ENCODE data around the gene TMEM223.
A peak's percentile ranks its signal among the peaks of the same experiment; 100 is the strongest.
"Not testable (repeated sequence)": the region's sequence is repeated elsewhere in the genome, so short reads cannot be mapped to it uniquely, and the experiment has no call there.

TMEM223 gene, protein sequence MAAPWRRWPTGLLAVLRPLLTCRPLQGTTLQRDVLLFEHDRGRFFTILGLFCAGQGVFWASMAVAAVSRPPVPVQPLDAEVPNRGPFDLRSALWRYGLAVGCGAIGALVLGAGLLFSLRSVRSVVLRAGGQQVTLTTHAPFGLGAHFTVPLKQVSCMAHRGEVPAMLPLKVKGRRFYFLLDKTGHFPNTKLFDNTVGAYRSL

DNA sequence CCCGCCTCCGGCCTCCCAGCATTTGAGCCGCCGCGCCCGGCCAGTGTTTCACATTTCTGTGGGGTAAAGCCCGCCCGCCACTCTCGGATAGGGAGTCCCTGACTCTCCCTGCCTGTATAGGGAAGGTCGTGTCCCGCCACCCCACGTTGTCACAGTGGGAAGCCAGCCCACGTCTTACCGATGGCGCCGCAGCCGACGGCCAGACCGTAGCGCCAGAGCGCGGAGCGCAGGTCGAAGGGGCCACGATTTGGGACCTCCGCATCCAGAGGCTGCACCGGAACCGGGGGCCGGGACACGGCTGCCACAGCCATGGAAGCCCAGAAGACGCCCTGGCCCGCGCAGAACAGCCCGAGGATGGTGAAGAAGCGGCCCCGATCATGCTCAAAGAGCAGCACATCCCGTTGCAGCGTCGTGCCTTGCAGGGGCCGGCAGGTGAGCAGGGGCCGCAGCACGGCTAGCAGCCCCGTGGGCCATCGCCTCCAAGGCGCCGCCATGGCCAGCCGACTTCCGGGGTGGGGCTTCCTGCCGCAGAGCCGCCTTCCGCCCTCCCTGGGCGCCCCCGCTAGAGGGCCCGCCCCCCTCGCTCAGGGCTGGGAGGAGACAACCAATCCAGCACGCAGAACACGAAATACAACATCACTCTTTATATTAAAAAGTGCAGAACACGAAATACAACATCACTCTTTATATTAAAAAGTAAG lies at the start of gene TMEM223:
Gene TMEM223, minus strand, starts transcription at position 506 of the 701 bp plus-strand sequence. Its CDS starts 12 bp downstream, at position 494.
- peak; percentile 85 for DNase-seq (ENCODE audit: low spot score)

DNA sequence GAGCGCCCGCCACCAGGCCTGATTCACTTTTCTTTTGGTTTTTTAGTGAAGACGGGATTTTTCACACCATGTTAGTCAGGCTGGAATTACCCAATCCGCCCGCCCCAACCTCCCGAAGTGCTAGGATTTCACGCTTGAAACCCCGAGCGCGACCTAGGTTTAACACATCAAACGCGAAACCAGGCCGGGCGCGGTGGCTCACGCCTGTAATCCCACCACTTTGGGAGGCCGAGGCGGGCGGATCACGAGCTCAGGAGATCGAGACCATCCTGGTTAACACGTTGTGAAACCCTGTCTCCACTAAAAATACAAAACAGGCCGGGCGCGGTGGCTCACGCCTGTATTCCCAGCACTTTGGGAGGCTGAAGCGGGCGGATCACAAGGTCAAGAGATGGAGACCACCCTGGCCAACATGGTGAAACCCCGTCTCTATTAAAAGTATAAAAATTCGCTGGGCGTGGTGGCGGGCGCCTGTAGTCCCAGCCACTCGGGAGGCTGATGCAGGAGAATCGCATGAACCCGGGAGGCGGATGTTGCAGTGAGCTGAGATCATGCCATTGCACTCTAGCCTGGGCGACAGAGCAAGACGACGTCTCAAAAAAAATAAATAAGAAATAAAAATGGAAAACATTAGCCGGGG lies 49.0 kb upstream of the TMEM223 start:
- peak; percentile 92 for DNase-seq (ENCODE audit: low spot score)

DNA sequence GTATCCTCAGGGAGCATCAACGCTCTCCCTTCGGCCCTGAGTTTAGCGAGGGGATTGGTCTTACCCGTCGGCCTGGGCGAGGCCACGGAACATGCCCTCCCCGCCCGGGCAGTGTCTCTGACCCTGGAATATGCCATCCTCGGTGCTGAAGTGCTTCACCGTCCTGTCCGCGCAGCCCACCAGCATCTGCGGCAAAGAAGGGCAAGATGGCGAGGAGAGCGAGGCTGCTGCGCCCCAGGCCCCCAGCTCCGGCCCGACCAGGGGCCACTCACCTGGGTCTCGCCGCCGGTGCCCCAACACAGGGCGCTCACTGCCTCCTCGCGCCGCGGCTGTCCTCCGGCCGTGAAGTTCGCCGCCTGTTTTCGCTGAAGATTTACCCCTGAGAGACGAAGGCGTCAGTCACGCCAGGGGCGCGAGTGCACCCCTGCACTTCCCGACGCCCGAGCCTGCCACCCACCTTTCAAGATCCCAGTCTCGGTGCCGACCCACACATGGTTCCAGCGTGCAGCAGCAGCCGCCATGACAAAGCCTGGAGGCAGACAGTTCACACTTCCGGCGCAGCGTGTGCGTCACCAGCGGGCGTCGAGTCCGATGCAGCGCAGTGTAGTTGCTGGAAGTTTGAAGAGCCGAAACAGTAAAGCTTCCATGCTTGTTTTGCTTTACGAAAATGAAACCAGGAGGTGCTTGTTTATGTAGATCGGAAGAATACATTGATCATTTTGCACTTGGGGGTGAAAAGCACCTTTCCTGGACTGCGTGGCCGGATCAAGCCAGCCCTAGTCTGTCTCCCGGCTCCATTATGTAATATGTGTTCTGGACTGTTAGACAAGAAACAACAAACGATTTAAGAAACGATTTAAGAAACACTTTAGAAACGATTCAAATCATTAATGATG lies 47.5 kb upstream of the TMEM223 start, which contains the start of gene WDR74:
Gene WDR74, minus strand, starts transcription at position 541 of the 896 bp plus-strand sequence. Its CDS starts 20 bp downstream, at position 521.
- DNase-seq (ENCODE audit: low spot score), result peak; percentile 91

DNA sequence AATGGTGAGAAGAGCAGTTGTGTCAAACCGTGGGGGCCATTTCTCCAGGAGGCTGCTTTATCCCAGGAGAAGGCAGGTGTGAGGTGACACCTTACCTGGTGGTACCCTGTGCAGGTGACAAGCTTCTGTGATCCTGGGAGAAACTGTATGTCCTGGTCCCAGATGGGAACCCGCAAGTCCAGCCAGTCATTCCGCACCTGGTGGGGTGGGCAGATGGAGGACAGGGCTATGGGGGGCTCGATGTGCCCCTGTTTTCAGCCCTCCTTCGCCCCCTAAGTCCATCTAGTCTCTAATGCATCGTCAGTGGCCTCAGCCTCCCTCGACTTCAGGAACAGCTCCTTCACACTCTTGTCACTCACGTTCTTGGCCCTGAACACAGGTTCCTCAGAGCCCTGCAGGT lies 43.5 kb upstream of the TMEM223 start:
- DNase-seq (ENCODE audit: low spot score), result no peak

GRCh38 chr11:62832336-62833234 lies 40.8 kb upstream of the TMEM223 start, which contains the start of gene TEX54:
Gene TEX54 (minus strand): TSS chr11:62832841.
- no peak for DNase-seq (ENCODE audit: low spot score)

DNA sequence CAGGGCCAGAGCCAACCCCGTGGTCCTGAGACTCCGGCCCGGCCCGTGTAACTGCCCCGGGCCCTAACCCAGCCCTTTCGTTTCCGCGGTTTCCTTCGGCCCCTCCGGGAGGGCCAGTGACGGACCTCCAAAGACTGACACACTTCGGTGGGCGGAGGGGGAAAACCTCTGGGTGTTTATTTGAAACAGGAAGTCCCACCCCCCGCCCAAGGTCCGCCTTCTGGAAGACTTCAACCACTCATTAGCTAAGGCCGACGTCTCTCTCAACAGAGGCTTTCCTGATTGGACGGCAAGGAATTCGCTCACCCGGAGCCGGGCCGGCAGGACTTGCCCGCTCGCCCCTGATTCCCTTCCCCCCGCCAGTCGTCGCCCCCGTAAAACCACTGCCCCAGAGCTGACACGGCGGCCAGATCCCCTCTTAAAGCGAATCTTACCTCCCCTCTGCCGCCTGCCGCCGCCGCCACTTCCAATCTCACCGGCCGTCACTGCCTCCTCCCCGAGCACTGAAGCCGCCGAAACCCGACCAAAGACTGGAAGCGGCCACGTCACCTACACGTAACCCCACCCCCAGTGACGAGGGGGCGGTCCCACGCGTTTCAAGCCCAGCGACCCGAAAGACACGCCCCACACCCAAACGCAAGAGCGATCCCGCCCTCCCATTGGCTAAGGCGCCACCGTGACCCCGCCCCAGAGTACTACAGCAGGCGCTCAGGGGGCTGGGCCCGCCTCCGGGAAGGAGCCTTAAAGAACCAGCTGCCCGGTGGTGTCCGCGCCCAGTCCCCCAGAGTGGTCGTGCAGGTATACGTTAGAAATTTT lies 39.9 kb upstream of the TMEM223 start, which contains the start of gene STX5:
Gene STX5, minus strand, starts transcription at position 532 of the 816 bp plus-strand sequence. CDS start 808 bp downstream, outside the sequence.
- peak; percentile 98 for DNase-seq (ENCODE audit: low spot score)

DNA sequence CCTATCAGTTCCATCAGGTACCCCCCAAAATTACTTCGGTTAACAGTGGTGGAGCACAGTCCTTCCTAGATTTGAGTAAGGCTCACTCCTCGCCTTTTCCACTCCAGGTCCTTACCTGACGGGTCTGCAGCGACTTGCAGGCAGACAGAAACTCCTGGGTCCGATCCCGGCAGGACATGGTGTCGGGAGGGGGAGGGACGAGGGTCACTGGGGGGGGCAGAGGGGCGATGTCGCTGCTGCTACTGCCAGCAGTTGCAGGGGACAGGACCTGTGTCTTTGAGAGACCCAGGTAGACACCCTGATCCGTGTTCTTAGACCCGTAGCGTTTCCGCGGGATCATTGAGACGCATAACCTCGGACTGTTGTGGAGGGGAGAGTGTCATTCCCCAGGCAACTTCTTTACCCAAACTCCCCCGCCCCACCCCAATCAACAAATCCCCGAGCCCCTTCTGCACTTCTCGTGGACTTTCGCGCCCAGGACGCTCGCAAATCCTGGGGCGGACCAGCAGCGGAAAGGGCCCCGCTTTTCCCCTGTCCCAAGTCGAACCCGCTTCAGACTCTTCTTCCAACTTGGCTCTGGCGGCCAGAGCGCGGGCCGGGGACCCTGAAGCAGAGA lies 39.2 kb upstream of the TMEM223 start:
- DNase-seq (ENCODE audit: low spot score), result no peak

DNA sequence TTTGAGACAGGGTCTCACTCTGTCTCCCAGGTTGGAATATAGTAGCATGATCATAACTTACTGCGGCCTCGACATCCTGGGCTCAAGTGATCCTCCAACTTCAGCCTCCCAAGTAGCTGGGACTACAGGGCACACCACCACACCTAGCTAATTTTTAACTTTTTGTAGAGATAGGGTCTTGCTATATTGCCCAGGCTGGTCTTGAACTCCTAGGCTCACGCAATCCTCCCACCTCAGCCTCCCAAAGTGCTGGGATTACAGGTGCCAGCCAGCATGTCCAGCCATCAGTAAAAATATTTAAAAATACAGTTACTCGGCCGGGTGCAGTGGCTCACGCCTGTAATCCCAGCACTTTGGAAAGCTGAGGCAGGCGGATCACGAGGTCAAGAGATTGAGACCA lies 36.3 kb upstream of the TMEM223 start:
- not testable (repeated sequence) for DNase-seq (ENCODE audit: low spot score)

DNA sequence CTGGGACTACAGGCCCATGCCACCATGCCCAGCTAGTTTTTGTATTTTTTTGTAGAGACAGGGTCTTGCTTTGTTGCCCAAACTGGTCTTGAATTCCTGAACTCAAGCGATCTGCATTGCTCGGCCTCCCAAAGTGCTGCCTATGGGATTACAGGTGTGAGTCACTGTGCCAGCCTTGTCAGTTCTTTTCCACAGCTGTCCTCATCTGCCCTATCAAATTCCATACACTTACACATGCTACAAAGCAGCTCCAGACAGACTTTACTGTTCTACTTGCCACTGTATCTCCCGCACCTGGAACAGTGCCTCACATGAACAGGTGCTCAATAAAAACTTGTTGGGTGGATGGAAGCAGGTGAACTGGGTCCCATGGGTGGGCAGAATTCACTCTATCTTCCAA lies 31.9 kb upstream of the TMEM223 start:
- no peak for DNase-seq (ENCODE audit: low spot score)

DNA sequence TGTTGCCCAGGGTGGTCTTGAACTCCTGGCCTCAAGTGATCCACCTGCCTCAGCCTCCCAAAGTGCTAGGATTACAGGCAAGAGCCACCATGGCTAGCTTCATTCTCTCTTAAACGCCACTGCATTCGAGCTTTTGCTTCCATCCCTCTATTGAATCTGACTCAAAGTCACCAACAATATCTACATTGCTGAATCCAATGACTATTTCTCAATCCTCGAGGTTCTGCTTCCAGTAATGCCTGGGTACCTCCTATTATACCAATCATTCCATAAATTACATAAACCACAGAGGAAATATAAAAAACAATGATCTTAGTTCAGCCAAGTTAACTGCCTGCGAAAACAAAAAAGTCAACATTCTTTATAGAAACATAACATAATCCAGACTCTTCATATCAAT lies 25.3 kb upstream of the TMEM223 start:
- no peak for DNase-seq (ENCODE audit: low spot score)

- DNase-seq (ENCODE audit: low spot score), result no peak
Observed at GRCh38 chr11:62816557-62816956, 24.8 kb upstream of the TMEM223 start.

- DNase-seq (ENCODE audit: low spot score), result no peak
Observed at GRCh38 chr11:62811659-62812058, 19.9 kb upstream of the TMEM223 start.

- DNase-seq (ENCODE audit: low spot score), result no peak
Observed at GRCh38 chr11:62810748-62811147, 18.9 kb upstream of the TMEM223 start.

DNA sequence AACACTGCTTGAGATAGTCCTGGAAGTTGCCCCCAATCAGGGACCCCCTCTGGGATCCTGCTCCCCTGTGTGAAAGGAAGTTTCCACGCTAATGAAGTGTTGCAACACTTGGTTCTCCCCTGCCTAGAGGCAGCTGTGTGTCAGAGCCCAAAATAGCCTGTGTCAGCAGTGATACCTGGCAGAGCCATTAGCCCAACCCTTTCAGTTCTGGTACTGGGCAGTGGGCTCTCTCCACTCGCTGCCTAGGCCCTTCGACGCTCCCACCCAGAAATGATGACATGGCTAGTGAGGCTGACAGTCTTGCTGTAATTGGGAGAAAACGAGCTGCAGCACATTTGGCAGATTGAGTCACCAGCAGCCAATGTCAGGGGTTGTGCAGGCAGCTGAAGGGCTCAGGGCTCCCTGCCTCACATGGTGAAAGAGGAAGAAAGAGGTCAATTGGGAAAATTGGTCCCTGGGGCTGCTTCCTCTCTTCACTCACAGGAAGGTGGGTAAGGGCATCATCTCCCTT lies 14.9 kb upstream of the TMEM223 start:
- DNase-seq (ENCODE audit: low spot score), result no peak

DNA sequence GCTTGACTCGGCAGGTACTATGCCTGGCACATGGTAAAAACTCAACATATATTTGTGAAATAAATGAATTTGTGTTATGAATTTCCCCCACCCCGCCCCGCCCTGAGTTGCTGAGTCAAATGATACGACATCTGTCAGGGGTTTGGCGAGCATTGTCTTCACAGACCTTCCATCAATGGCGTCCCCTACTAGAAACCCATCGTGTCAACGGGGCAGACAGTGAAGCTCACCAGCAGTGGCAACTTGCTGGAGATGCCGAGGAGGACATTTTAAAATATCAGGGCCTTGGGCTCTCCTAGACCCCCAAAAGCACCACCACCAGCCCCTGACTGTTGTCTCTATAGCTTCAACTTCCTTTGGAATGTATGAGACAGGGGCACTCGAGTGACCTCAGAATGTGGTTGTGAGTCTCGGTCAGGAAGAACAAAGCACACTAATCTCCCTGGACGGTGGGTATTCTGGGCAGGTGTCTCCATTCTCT lies 14.2 kb upstream of the TMEM223 start:
- peak; percentile 44 for DNase-seq (ENCODE audit: low spot score)

- peak; percentile 96 for DNase-seq (ENCODE audit: low spot score)
Observed at GRCh38 chr11:62805076-62805892, 13.5 kb upstream of the TMEM223 start, which contains the start of gene NXF1. Gene NXF1 (minus strand): TSS chr11:62805440. CDS start chr11:62805356, 84 bp downstream.

DNA sequence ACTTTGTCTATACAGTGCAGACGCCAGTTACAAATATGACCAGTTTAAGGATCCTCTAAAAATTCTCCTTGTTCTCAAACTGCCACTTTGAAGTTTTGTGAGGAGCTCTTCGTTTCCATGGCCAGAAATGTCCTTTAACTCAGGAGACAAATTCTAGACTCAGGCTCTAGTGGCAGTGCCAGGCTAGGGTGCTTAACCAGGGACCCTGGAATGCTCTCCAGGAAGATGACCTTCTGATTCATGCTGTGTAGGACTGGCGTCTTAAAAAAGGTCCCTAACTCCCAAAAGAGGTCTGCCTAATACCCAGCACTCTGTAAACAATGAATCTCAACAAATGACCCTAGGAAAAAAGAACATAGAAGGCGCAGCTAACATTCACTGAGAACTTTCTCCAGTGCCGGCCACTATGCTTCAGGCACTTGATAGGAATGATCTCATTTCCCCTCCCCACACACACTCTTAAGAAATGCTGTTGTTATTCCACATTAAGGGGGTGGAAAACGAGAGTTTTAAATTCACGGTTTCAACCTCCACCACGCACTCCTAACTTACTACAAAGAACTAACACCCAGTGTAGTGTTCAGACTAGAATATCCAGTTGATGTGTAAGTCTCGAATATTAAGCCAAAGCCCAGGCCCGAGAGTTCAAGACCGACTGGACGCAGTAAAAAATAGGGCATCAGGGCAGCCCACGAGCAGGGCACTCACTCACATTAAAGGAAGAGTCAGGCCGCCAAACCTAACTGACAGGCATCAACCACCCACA lies 12.7 kb upstream of the TMEM223 start:
- DNase-seq (ENCODE audit: low spot score), result peak; percentile 45

Measured in kidney tubule cell (primary cell).